ENCODE results near the gene PAPPA. TPM values are rescaled to one million over a fixed set of nuclear protein-coding genes. Genes with fewer than 3 reads are reported as not detected.

PAPPA gene
- total RNA-seq, 1 donor from 2014 or later = 2.9 TPM

- Mint-ChIP-seq H3K9me3 (no peaks in the 10 kb centered on the region), H3K36me3 (no peaks in the 10 kb centered on the region), H3K4me3 (no peak overlapping the region), H3K27ac (no peak overlapping the region), H3K4me1 (peaks cover 17% of the 10 kb centered on the region), H3K27me3 (ENCODE audit: low read depth) (no peaks in the 10 kb centered on the region)
- TF ChIP-seq CTCF (IDR thresholded peaks at IDR 0.05; ENCODE audit: unreplicated experiment) = no peak
- no peak for DNase-seq (ENCODE audit: low spot score in 2 of 2, unreplicated experiment in 2 of 2)
Measured at GRCh38 chr9:116369706-116370105, 216.1 kb downstream of the PAPPA start.

- H3K36me3 Mint-ChIP-seq = no peaks in the 10 kb centered on the region
- no peaks in the 10 kb centered on the region for H3K27me3 Mint-ChIP-seq (ENCODE audit: low read depth)
- DNase-seq (ENCODE audit: low spot score in 2 of 2, unreplicated experiment in 2 of 2) = no peak
- H3K9me3 Mint-ChIP-seq = no peaks in the 10 kb centered on the region
- no peak overlapping the region for H3K4me3 Mint-ChIP-seq
- TF ChIP-seq CTCF (IDR thresholded peaks at IDR 0.05; ENCODE audit: unreplicated experiment) = no peak
- H3K4me1 Mint-ChIP-seq = peaks cover 11% of the 10 kb centered on the region
- no peak overlapping the region for H3K27ac Mint-ChIP-seq
Measured at GRCh38 chr9:116370556-116370955, 217.0 kb downstream of the PAPPA start.

- no peak overlapping the region for H3K4me3 Mint-ChIP-seq
Measured at GRCh38 chr9:116372081-116372673, 218.6 kb downstream of the PAPPA start.

GRCh38 chr9:116372786-116373185 lies 219.2 kb downstream of the PAPPA start:
- no peak for DNase-seq (ENCODE audit: low spot score in 2 of 2, unreplicated experiment in 2 of 2)
- H3K36me3 Mint-ChIP-seq = no peaks in the 10 kb centered on the region
- TF ChIP-seq CTCF (IDR thresholded peaks at IDR 0.05; ENCODE audit: unreplicated experiment) = no peak
- H3K27me3 Mint-ChIP-seq (ENCODE audit: low read depth) = no peaks in the 10 kb centered on the region
- no peak overlapping the region for H3K4me3 Mint-ChIP-seq
- peaks cover 11% of the 10 kb centered on the region for H3K4me1 Mint-ChIP-seq
- H3K9me3 Mint-ChIP-seq = no peaks in the 10 kb centered on the region
- H3K27ac Mint-ChIP-seq = no peak overlapping the region

More at GRCh38 chr9:116372081-116372673, 218.6 kb downstream of the PAPPA start:
- Mint-ChIP-seq H3K4me1 (peaks cover 11% of the 10 kb centered on the region), H3K27me3 (ENCODE audit: low read depth) (no peaks in the 10 kb centered on the region), H3K27ac (no peak overlapping the region), H3K36me3 (no peaks in the 10 kb centered on the region), H3K9me3 (no peaks in the 10 kb centered on the region)
- no peak for DNase-seq (ENCODE audit: low spot score in 2 of 2, unreplicated experiment in 2 of 2)
- no peak for TF ChIP-seq CTCF (IDR thresholded peaks at IDR 0.05; ENCODE audit: unreplicated experiment)

GRCh38 chr9:116377179-116377798 lies 223.7 kb downstream of the PAPPA start:
- no peaks in the 10 kb centered on the region for H3K4me1 Mint-ChIP-seq

More at GRCh38 chr9:116377179-116377798, 223.7 kb downstream of the PAPPA start:
- no peak for TF ChIP-seq CTCF (IDR thresholded peaks at IDR 0.05; ENCODE audit: unreplicated experiment)
- Mint-ChIP-seq H3K27ac (no peak overlapping the region), H3K4me3 (no peak overlapping the region), H3K27me3 (ENCODE audit: low read depth) (no peaks in the 10 kb centered on the region), H3K36me3 (no peaks in the 10 kb centered on the region), H3K9me3 (no peaks in the 10 kb centered on the region)
- DNase-seq (ENCODE audit: low spot score in 2 of 2, unreplicated experiment in 2 of 2) = no peak

Data from mesothelial cell of epicardium (in vitro differentiated cells).